SH-SY5Y (cell line): ENCODE results near the gene GNL3.

Experiments used
- GATA2 ChIP-seq: IDR thresholded peaks from 2 replicates; pipeline ENCODE4 v1.6.1; 2011; ENCODE audit warnings: mild to moderate bottlenecking, low read depth, low read length
- GATA3 ChIP-seq: IDR thresholded peaks from 2 replicates; pipeline ENCODE4 v1.6.1; 2011; ENCODE audit warnings: low read depth, mild to moderate bottlenecking, low read length, moderate library complexity

DNA sequence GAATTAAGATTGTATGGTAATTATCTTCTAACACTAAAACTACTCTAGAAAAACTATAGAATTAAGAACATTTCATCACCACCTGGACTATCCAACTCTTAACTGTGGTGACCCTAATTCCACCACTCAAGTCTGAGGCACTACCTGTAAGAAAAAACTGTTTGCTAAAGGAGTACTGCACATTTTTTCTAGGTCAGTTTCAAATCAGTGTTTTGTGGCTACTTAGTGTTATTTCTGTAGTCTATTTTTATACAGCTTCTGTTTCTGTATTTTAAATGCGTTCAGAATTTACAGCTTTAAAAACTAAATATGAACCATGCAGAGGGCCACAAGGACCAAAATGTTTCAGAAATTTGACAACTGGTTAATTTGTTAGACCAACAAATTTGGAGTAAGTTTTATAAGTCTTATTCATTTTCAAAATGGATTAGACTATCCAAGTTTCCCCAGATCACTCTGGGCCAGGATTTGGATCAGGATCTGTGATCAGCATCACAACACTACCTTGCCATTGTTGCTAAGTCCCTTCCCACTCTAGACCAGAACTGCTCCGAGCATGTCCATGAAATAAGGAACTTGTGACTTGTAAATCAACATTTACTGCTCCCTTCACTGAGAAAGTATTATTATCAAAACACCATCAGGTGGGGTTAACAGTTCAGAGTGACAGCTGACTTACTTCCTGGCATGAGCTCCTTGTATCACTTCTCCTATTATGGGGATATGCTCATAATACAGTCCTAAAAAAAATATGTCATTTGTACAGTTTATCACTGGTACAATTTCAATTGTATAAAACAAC, 11.2 kb downstream of the GNL3 start:
- TF ChIP-seq GATA2 (no peak), GATA3 (no peak)
